ENCODE measurements around the gene COPG1.

The COPG1 gene

GRCh38 chr3:129310111-129311011 is 61.0 kb downstream of the COPG1 start:
- H2BK120ac ChIP-seq (ENCODE audit: low read depth, low read length) = no peak overlapping the region
- H3K27me3 ChIP-seq (ENCODE audit: control insufficient read depth in 1 of 2, insufficient read depth in 1 of 2, low read length in 2 of 2) = no peaks in the 10 kb centered on the region
- no peak overlapping the region for H3K4ac ChIP-seq (ENCODE audit: low read depth in 1 of 2, low read length in 2 of 2)
- H3K18ac ChIP-seq (ENCODE audit: low read depth in 1 of 2, low read length in 2 of 2) = no peak overlapping the region
- H3K23ac ChIP-seq (ENCODE audit: low read length in 2 of 2) = no peak overlapping the region
- DNase-seq = no peak
- no peak overlapping the region for H3K4me3 ChIP-seq (ENCODE audit: insufficient read depth in 1 of 2, low read depth in 1 of 2, low read length in 2 of 2)
- H3K79me1 ChIP-seq (replicated peaks; ENCODE audit: low read length, poor library complexity, severe bottlenecking) = peaks cover 3% of the 10 kb centered on the region
- H3K4me1 ChIP-seq (ENCODE audit: control insufficient read depth, insufficient read depth, low read depth, low read length) = peaks cover 12% of the 10 kb centered on the region
- H4K8ac ChIP-seq (ENCODE audit: low read length) = no peak overlapping the region
- H2AFZ ChIP-seq (ENCODE audit: low read depth, low read length) = no peak overlapping the region
- no peak overlapping the region for H3K27ac ChIP-seq (ENCODE audit: low read length, poor library complexity, severe bottlenecking)
- no peak overlapping the region for H3K4me2 ChIP-seq (ENCODE audit: low read length, poor library complexity, severe bottlenecking)
- no peak overlapping the region for H3K14ac ChIP-seq (ENCODE audit: low read length in 2 of 2)
- H3K36me3 ChIP-seq (ENCODE audit: control insufficient read depth in 1 of 2, insufficient read depth in 2 of 2, low read depth in 1 of 2, low read length in 2 of 2) = no peaks in the 10 kb centered on the region
- no peak overlapping the region for H3K9ac ChIP-seq (ENCODE audit: low read length)
- no peak overlapping the region for H2BK5ac ChIP-seq (ENCODE audit: low read depth, low read length, poor library complexity, severe bottlenecking)
- H3K9me3 ChIP-seq (ENCODE audit: control insufficient read depth, low read length) = no peaks in the 10 kb centered on the region
- H4K91ac ChIP-seq (ENCODE audit: low read length) = no peak overlapping the region
- 90% methylated on average over 7 of the region's 7 CpGs for WGBS
- H2BK15ac ChIP-seq (ENCODE audit: low read depth, poor library complexity, severe bottlenecking) = no peak overlapping the region
- no peak overlapping the region for H2BK12ac ChIP-seq (ENCODE audit: low read length in 2 of 2)
- no peak overlapping the region for H2AK5ac ChIP-seq (ENCODE audit: low read length, severe bottlenecking)

DNA sequence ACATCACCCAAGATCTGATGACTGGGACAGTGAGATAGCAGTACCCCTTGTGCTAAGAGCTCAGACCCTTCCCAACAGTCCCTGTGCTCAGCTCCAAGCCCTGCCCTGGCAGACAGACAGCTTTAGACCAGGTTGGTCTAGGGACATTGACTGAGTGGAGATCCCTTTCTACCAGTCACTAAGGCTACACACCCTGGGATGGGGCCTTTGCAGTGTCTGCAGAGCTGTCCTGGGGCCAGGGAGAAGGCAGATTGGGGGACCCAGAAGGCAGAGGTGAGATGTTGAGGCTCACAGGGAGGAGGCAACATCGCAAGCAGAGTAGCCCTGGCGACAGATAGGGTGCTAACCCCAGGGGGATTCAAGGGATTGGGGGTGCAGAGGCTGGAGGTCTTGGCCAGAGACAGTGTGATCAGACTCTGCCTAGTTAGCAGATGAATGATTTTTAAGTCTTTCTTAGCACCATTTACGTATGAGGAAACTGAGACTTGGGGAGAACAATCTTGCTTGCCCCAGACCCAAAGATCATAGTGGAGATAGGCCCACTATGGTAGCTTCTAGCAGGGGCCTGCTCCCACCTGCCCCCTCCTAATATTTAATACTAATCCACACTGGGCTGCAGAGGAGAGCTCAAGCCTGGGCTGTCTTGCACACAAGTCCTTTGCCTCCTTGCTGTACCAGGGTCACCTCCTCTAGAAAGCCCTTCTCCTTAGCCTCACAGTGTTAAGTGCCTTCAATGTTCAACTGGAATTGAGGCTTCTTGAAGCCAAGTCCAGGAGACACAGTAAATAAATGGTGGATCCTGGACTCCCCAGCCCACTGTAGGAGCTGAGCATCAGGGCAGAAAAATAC is 61.9 kb downstream of the COPG1 start:
- Histone ChIP-seq H2BK12ac (ENCODE audit: low read length in 2 of 2) (no peak overlapping the region), H3K23ac (ENCODE audit: low read length in 2 of 2) (no peak overlapping the region), H3K79me1 (replicated peaks; ENCODE audit: low read length, poor library complexity, severe bottlenecking) (peaks cover 6% of the 10 kb centered on the region), H3K4ac (ENCODE audit: low read depth in 1 of 2, low read length in 2 of 2) (no peak overlapping the region), H4K8ac (ENCODE audit: low read length) (no peak overlapping the region), H2AK5ac (ENCODE audit: low read length, severe bottlenecking) (no peak overlapping the region), H3K18ac (ENCODE audit: low read depth in 1 of 2, low read length in 2 of 2) (no peak overlapping the region), H3K27me3 (ENCODE audit: control insufficient read depth in 1 of 2, insufficient read depth in 1 of 2, low read length in 2 of 2) (no peaks in the 10 kb centered on the region), H2BK5ac (ENCODE audit: low read depth, low read length, poor library complexity, severe bottlenecking) (no peak overlapping the region), H4K91ac (ENCODE audit: low read length) (no peak overlapping the region), H3K14ac (ENCODE audit: low read length in 2 of 2) (no peak overlapping the region), H3K4me3 (ENCODE audit: insufficient read depth in 1 of 2, low read depth in 1 of 2, low read length in 2 of 2) (no peak overlapping the region), H3K36me3 (ENCODE audit: control insufficient read depth in 1 of 2, insufficient read depth in 2 of 2, low read depth in 1 of 2, low read length in 2 of 2) (no peaks in the 10 kb centered on the region), H2BK15ac (ENCODE audit: low read depth, poor library complexity, severe bottlenecking) (no peak overlapping the region), H3K4me2 (ENCODE audit: low read length, poor library complexity, severe bottlenecking) (no peak overlapping the region), H3K4me1 (ENCODE audit: control insufficient read depth, insufficient read depth, low read depth, low read length) (peaks cover 8% of the 10 kb centered on the region), H3K9ac (ENCODE audit: low read length) (no peak overlapping the region), H3K9me3 (ENCODE audit: control insufficient read depth, low read length) (no peaks in the 10 kb centered on the region), H2BK120ac (ENCODE audit: low read depth, low read length) (no peak overlapping the region), H3K27ac (ENCODE audit: low read length, poor library complexity, severe bottlenecking) (no peak overlapping the region), H2AFZ (ENCODE audit: low read depth, low read length) (no peak overlapping the region)
- 100% methylated on average over 3 of the region's 3 CpGs for WGBS
- no peak for DNase-seq

- Histone ChIP-seq H3K18ac (ENCODE audit: low read depth in 1 of 2, low read length in 2 of 2) (no peak overlapping the region), H4K91ac (ENCODE audit: low read length) (no peak overlapping the region), H3K4me1 (ENCODE audit: control insufficient read depth, insufficient read depth, low read depth, low read length) (peaks cover 13% of the 10 kb centered on the region), H2BK120ac (ENCODE audit: low read depth, low read length) (no peak overlapping the region), H3K23ac (ENCODE audit: low read length in 2 of 2) (no peak overlapping the region), H3K27ac (ENCODE audit: low read length, poor library complexity, severe bottlenecking) (no peak overlapping the region), H2AK5ac (ENCODE audit: low read length, severe bottlenecking) (no peak overlapping the region), H3K4ac (ENCODE audit: low read depth in 1 of 2, low read length in 2 of 2) (no peak overlapping the region), H3K27me3 (ENCODE audit: control insufficient read depth in 1 of 2, insufficient read depth in 1 of 2, low read length in 2 of 2) (no peaks in the 10 kb centered on the region), H3K9ac (ENCODE audit: low read length) (no peak overlapping the region), H4K8ac (ENCODE audit: low read length) (no peak overlapping the region), H3K9me3 (ENCODE audit: control insufficient read depth, low read length) (no peaks in the 10 kb centered on the region), H2AFZ (ENCODE audit: low read depth, low read length) (no peak overlapping the region), H2BK15ac (ENCODE audit: low read depth, poor library complexity, severe bottlenecking) (no peak overlapping the region), H2BK5ac (ENCODE audit: low read depth, low read length, poor library complexity, severe bottlenecking) (no peak overlapping the region), H3K14ac (ENCODE audit: low read length in 2 of 2) (no peak overlapping the region), H3K4me3 (ENCODE audit: insufficient read depth in 1 of 2, low read depth in 1 of 2, low read length in 2 of 2) (no peak overlapping the region), H3K79me1 (replicated peaks; ENCODE audit: low read length, poor library complexity, severe bottlenecking) (peaks cover 12% of the 10 kb centered on the region), H2BK12ac (ENCODE audit: low read length in 2 of 2) (no peak overlapping the region), H3K36me3 (ENCODE audit: control insufficient read depth in 1 of 2, insufficient read depth in 2 of 2, low read depth in 1 of 2, low read length in 2 of 2) (no peaks in the 10 kb centered on the region), H3K4me2 (ENCODE audit: low read length, poor library complexity, severe bottlenecking) (no peak overlapping the region)
- DNase-seq = peak; percentile 11
- WGBS = 88% methylated on average over 2 of the region's 2 CpGs
Observed at GRCh38 chr3:129312021-129312639, 62.7 kb downstream of the COPG1 start.
